Karpas-422 (cell line): ENCODE data around the gene ERC2. TPM values are rescaled to one million over a fixed set of nuclear protein-coding genes. Genes with fewer than 3 reads are reported as not detected.

ENCODE experiments used
- DNase-seq: peaks from one replicate; pipeline ENCODE4 v3.0.0-alpha.2; 2015
- H2AFZ ChIP-seq: fragments of 200-600 bp; sonication (generic); 2 replicates; pipeline ENCODE4 v1.6.1; 2014; ENCODE audit warnings: antibody characterized with exemption, low read length, mixed read lengths
- H3K27ac ChIP-seq: fragments of 200-600 bp; sonication (generic); 2 replicates; pipeline ENCODE4 v1.5.1; 2014; ENCODE audit warnings: mild to moderate bottlenecking, low read length, moderate library complexity
- H3K27me3 ChIP-seq: fragments of 200-600 bp; sonication (generic); 2 replicates; pipeline ENCODE4 v1.6.1; 2014; ENCODE audit warnings: low read length, mixed read lengths
- H3K36me3 ChIP-seq: fragments of 200-600 bp; sonication (generic); 2 replicates; pipeline ENCODE4 v1.6.1; 2014; ENCODE audit warnings: low read length, mixed read lengths; ENCODE audit not compliant: insufficient read depth
- H3K4me1 ChIP-seq: fragments of 200-600 bp; sonication (generic); 2 replicates; pipeline ENCODE4 v1.6.1; 2014; ENCODE audit warnings: mild to moderate bottlenecking, low read length, mixed read lengths
- H3K4me2 ChIP-seq: fragments of 200-600 bp; sonication (generic); 2 replicates; pipeline ENCODE4 v1.6.1; 2014; ENCODE audit warnings: low read length, low read depth, mild to moderate bottlenecking; ENCODE audit not compliant: poor library complexity, severe bottlenecking
- H3K4me3 ChIP-seq: fragments of 200-600 bp; sonication (generic); 2 replicates; pipeline ENCODE4 v1.5.1; 2014; ENCODE audit warnings: mild to moderate bottlenecking, antibody characterized with exemption, low read length, mixed read lengths
- H3K79me2 ChIP-seq: fragments of 200-600 bp; sonication (generic); 2 replicates; pipeline ENCODE4 v1.6.1; 2014; ENCODE audit warnings: mild to moderate bottlenecking, low read length, mixed read lengths
- H3K9ac ChIP-seq: fragments of 200-600 bp; sonication (generic); 2 replicates; pipeline ENCODE4 v1.6.0; 2014; ENCODE audit warnings: low read length
- H3K9me2 ChIP-seq: fragments of 200-600 bp; sonication (generic), shearing (Covaris generic); replicated peaks from 2 replicates; pipeline ENCODE4 v1.6.0; 2014; ENCODE audit warnings: mild to moderate bottlenecking, low read length, moderate library complexity; ENCODE audit not compliant: insufficient read depth
- H3K9me3 ChIP-seq: fragments of 300-700, 200-600 bp; sonication (generic); 2 replicates; pipeline ENCODE4 v1.6.1; 2014; ENCODE audit warnings: low read length, mixed read lengths
- H4K20me1 ChIP-seq: fragments of 200-600 bp; sonication (generic); 2 replicates; pipeline ENCODE4 v1.6.1; 2014; ENCODE audit warnings: mild to moderate bottlenecking, antibody characterized with exemption, low read length, low read depth; ENCODE audit not compliant: insufficient read depth
- total RNA-seq: library from RNA; depleted of rRNA; stranded (reverse); fragments of >200 nt; shearing (Covaris generic); gene quantifications from 2 replicates; pipeline ENCODE4 v1.2.3, GENCODE V29; 2014; ENCODE audit warnings: low replicate concordance

The ERC2 gene
- total RNA-seq, 1 experiment from 2014 or later = 3.7 TPM

- H3K9me2 ChIP-seq = no peaks in the 10 kb centered on the region
- H2AFZ ChIP-seq = no peak overlapping the region
- no peak overlapping the region for H3K4me3 ChIP-seq
- no peak overlapping the region for H3K27ac ChIP-seq
- DNase-seq = no peak
- H3K9me3 ChIP-seq = peaks cover 6% of the 10 kb centered on the region; the same call in 1 of the 2 replicates
- no peaks in the 10 kb centered on the region for H4K20me1 ChIP-seq
- H3K4me1 ChIP-seq = no peaks in the 10 kb centered on the region
- no peaks in the 10 kb centered on the region for H3K36me3 ChIP-seq
- no peaks in the 10 kb centered on the region for H3K27me3 ChIP-seq
- no peak overlapping the region for H3K9ac ChIP-seq
- no peak overlapping the region for H3K4me2 ChIP-seq
- H3K79me2 ChIP-seq = no peaks in the 10 kb centered on the region
Measured at GRCh38 chr3:56370991-56371775, 97.1 kb downstream of the ERC2 start.

- Histone ChIP-seq H3K9me3 (no peaks in the 10 kb centered on the region), H3K4me2 (no peak overlapping the region), H3K9me2 (no peaks in the 10 kb centered on the region), H3K4me3 (no peak overlapping the region), H4K20me1 (no peaks in the 10 kb centered on the region), H3K4me1 (no peaks in the 10 kb centered on the region), H3K27ac (no peak overlapping the region), H3K79me2 (no peaks in the 10 kb centered on the region), H3K9ac (no peak overlapping the region), H2AFZ (no peak overlapping the region), H3K27me3 (no peaks in the 10 kb centered on the region), H3K36me3 (no peaks in the 10 kb centered on the region)
- DNase-seq = no peak
Measured at GRCh38 chr3:56369914-56370313, 98.4 kb downstream of the ERC2 start.

GRCh38 chr3:56368846-56369245 lies 99.4 kb downstream of the ERC2 start:
- H4K20me1 ChIP-seq = no peaks in the 10 kb centered on the region
- no peaks in the 10 kb centered on the region for H3K9me3 ChIP-seq
- H3K27ac ChIP-seq = no peak overlapping the region
- no peaks in the 10 kb centered on the region for H3K79me2 ChIP-seq
- H3K4me3 ChIP-seq = no peak overlapping the region
- H2AFZ ChIP-seq = no peak overlapping the region
- no peak overlapping the region for H3K4me2 ChIP-seq
- H3K27me3 ChIP-seq = no peaks in the 10 kb centered on the region
- no peaks in the 10 kb centered on the region for H3K4me1 ChIP-seq
- H3K9ac ChIP-seq = no peak overlapping the region
- H3K9me2 ChIP-seq = no peaks in the 10 kb centered on the region
- DNase-seq = no peak
- no peaks in the 10 kb centered on the region for H3K36me3 ChIP-seq

- H3K4me3 ChIP-seq = no peak overlapping the region
- no peak overlapping the region for H3K27ac ChIP-seq
- H3K9ac ChIP-seq = no peak overlapping the region
- H3K27me3 ChIP-seq = no peaks in the 10 kb centered on the region
- H3K9me3 ChIP-seq = no peaks in the 10 kb centered on the region
- DNase-seq = no peak
- no peaks in the 10 kb centered on the region for H3K9me2 ChIP-seq
- H3K79me2 ChIP-seq = no peaks in the 10 kb centered on the region
- no peak overlapping the region for H3K4me2 ChIP-seq
- no peaks in the 10 kb centered on the region for H3K36me3 ChIP-seq
- H2AFZ ChIP-seq = no peak overlapping the region
- H3K4me1 ChIP-seq = no peaks in the 10 kb centered on the region
- H4K20me1 ChIP-seq = no peaks in the 10 kb centered on the region
Measured at GRCh38 chr3:56366641-56367162, 101.6 kb downstream of the ERC2 start.

- Histone ChIP-seq H3K9ac (no peak overlapping the region), H3K27ac (no peak overlapping the region), H3K9me3 (no peaks in the 10 kb centered on the region), H3K79me2 (no peaks in the 10 kb centered on the region), H3K4me3 (no peak overlapping the region), H2AFZ (no peak overlapping the region), H3K27me3 (no peaks in the 10 kb centered on the region), H4K20me1 (no peaks in the 10 kb centered on the region), H3K36me3 (no peaks in the 10 kb centered on the region), H3K4me1 (no peaks in the 10 kb centered on the region), H3K9me2 (no peaks in the 10 kb centered on the region), H3K4me2 (no peak overlapping the region)
- no peak for DNase-seq
Measured at GRCh38 chr3:56365905-56366640, 102.2 kb downstream of the ERC2 start.

- Histone ChIP-seq H3K9me2 (no peaks in the 10 kb centered on the region), H3K9me3 (no peaks in the 10 kb centered on the region), H2AFZ (no peak overlapping the region), H3K36me3 (no peaks in the 10 kb centered on the region), H3K4me1 (no peaks in the 10 kb centered on the region), H3K4me2 (no peak overlapping the region), H3K27ac (no peak overlapping the region), H3K4me3 (no peak overlapping the region), H3K79me2 (no peaks in the 10 kb centered on the region), H4K20me1 (no peaks in the 10 kb centered on the region), H3K9ac (no peak overlapping the region), H3K27me3 (no peaks in the 10 kb centered on the region)
- DNase-seq = no peak
Measured at GRCh38 chr3:56364665-56365064, 103.6 kb downstream of the ERC2 start.

- Histone ChIP-seq H3K79me2 (no peaks in the 10 kb centered on the region), H3K9me2 (no peaks in the 10 kb centered on the region), H3K4me3 (no peak overlapping the region), H3K9ac (no peak overlapping the region), H3K27me3 (no peaks in the 10 kb centered on the region), H2AFZ (no peak overlapping the region), H3K9me3 (no peaks in the 10 kb centered on the region), H4K20me1 (no peaks in the 10 kb centered on the region), H3K27ac (no peak overlapping the region), H3K36me3 (no peaks in the 10 kb centered on the region), H3K4me2 (no peak overlapping the region), H3K4me1 (no peaks in the 10 kb centered on the region)
- no peak for DNase-seq
Measured at GRCh38 chr3:56363720-56364119, 104.5 kb downstream of the ERC2 start.

GRCh38 chr3:56361731-56362130 lies 106.5 kb downstream of the ERC2 start:
- Histone ChIP-seq H3K9ac (no peak overlapping the region), H3K27me3 (no peaks in the 10 kb centered on the region), H3K36me3 (no peaks in the 10 kb centered on the region), H2AFZ (no peak overlapping the region), H3K79me2 (no peaks in the 10 kb centered on the region), H3K9me2 (no peaks in the 10 kb centered on the region), H4K20me1 (no peaks in the 10 kb centered on the region), H3K9me3 (no peaks in the 10 kb centered on the region), H3K4me3 (no peak overlapping the region), H3K4me2 (no peak overlapping the region), H3K4me1 (no peaks in the 10 kb centered on the region), H3K27ac (no peak overlapping the region)
- no peak for DNase-seq
